SIG-M5 treated with dmso at 0.1 percent for 504 hours (cell line): Measurements from ENCODE around the gene ATXN7L1.
"Not testable (repeated sequence)": the region's sequence is repeated elsewhere in the genome, so short reads cannot be mapped to it uniquely, and the experiment has no call there.

Experiments
- DNase-seq: peaks from one replicate; lab custom pipeline; 2025; ENCODE audit not compliant: unreplicated experiment; lab: John Stamatoyannopoulos, UW

The ATXN7L1 gene

GRCh38 chr7:105862770-105863169, 13.6 kb downstream of the ATXN7L1 start:
- DNase-seq: no peak

GRCh38 chr7:105862276-105862675, 14.1 kb downstream of the ATXN7L1 start:
- DNase-seq: no peak

- no peak for DNase-seq
Measured at GRCh38 chr7:105861224-105861623, 15.2 kb downstream of the ATXN7L1 start.

- no peak for DNase-seq
Measured at GRCh38 chr7:105860793-105861192, 15.6 kb downstream of the ATXN7L1 start.

- DNase-seq: no peak
Measured at GRCh38 chr7:105857009-105857952, 19.1 kb downstream of the ATXN7L1 start.

GRCh38 chr7:105854498-105854897, 21.9 kb downstream of the ATXN7L1 start:
- DNase-seq: no peak

- no peak for DNase-seq
Measured at GRCh38 chr7:105853931-105854419, 22.4 kb downstream of the ATXN7L1 start.

GRCh38 chr7:105851064-105851463, 25.3 kb downstream of the ATXN7L1 start:
- no peak for DNase-seq

GRCh38 chr7:105849122-105849855, 27.1 kb downstream of the ATXN7L1 start:
- DNase-seq: no peak

- DNase-seq: no peak
Measured at GRCh38 chr7:105846404-105846803, 30.0 kb downstream of the ATXN7L1 start.

- not testable (repeated sequence) for DNase-seq
Measured at GRCh38 chr7:105844681-105845080, 31.7 kb downstream of the ATXN7L1 start.

- no peak for DNase-seq
Measured at GRCh38 chr7:105841866-105842265, 34.5 kb downstream of the ATXN7L1 start.

GRCh38 chr7:105840981-105841749, 35.2 kb downstream of the ATXN7L1 start:
- no peak for DNase-seq

GRCh38 chr7:105839266-105839665, 37.1 kb downstream of the ATXN7L1 start:
- no peak for DNase-seq

GRCh38 chr7:105838627-105839231, 37.7 kb downstream of the ATXN7L1 start:
- DNase-seq: no peak

- no peak for DNase-seq
Measured at GRCh38 chr7:105837765-105838626, 38.4 kb downstream of the ATXN7L1 start.

GRCh38 chr7:105835441-105835840, 41.0 kb downstream of the ATXN7L1 start:
- DNase-seq: no peak

- DNase-seq: no peak
Measured at GRCh38 chr7:105831824-105832535, 44.4 kb downstream of the ATXN7L1 start.

GRCh38 chr7:105831302-105831620, 45.1 kb downstream of the ATXN7L1 start:
- DNase-seq: no peak
